DMS79 (cell line): ENCODE data around the gene N4BP2.
"Not testable (repeated sequence)": the region's sequence is repeated elsewhere in the genome, so short reads cannot be mapped to it uniquely, and the experiment has no call there.

Experiments
- DNase-seq: peaks from one replicate; lab custom pipeline; 2025; lab: John Stamatoyannopoulos, UW

N4BP2 gene

DNA sequence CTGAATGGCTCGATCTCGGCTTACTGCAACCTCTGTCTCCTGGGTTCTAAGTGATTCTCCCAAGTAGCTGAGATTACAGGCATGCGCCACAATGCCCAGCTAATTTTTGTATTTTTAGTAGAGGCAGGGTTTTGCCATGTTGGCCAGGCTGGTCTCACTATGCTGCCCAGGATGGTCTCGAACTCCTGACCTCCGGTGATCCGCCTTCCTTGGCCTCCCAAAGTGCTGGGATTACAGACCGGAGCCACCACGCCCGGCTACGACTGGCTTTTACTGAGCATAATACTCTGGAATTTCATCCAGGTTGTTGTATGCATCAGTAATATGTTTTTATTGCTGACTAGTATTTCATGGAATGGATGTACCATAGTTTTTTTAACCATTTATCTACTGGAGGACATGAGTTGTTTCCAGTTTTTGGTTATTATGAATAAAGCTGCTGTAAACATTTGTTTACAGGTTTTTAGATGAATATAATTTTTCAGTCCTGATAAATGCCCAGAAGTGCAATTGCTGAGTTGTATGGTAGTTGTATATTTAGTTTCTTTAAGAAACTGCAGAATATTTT is 31.2 kb downstream of the N4BP2 start:
- no peak for DNase-seq

DNA sequence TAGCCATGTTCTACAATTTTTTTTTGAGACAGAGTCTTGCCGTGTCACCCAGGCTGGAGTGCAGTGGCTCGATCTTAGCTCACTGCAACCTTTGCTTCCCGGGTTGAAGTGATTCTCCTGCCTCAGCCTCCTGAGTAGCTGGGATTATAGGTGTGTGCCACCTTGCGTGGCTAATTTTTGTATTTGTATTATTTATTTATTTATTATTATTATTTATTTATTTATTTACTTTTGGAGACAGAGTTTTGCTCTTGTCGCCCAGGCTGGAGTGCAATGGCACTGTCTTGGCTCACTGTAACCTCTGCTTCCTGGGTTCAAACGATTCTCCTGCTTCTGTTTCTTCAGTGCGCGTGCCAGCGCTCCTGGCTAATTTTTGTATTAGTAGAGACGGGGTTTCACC is 36.8 kb downstream of the N4BP2 start:
- not testable (repeated sequence) for DNase-seq

GRCh38 chr4:40099010-40099409 is 42.4 kb downstream of the N4BP2 start:
- DNase-seq, result no peak

GRCh38 chr4:40107150-40107549 is 50.5 kb downstream of the N4BP2 start:
- not testable (repeated sequence) for DNase-seq

DNA sequence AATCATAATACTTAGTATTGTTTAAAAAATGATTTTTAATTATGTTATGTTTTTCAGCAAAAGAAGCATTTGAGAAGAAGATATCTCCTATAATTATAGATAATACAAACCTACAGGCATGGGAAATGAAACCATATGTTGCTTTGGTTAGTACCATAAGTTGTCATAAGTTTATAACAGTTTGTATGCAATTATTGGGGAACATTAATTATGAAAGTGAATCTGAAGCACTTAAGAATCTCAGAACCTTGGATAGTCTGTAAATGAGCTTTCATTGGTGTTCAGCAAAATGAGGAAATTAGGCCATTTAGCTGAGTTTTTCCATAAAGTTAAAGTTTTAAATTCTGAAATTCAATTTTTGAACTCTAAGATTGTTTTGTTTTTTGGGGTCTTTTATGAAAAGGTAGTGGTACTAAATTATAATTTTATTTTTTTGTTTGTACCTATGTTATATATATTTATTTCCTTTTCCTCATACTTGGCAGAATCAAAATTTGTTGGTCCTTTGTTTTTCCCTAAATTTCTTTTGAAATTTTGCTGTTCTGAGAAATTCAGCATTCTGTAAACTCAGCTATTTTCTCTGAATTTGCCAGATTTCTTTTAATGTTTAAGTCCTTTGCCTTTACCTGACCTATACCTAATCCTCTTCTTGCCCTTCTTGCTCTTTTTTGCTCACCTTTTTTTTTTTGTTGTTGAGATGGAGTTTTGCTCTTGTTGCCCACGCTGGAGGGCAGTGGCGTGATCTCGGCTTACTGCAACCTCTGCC is 55.6 kb downstream of the N4BP2 start:
- DNase-seq, result no peak

GRCh38 chr4:40114206-40114605 is 57.6 kb downstream of the N4BP2 start:
- no peak for DNase-seq

GRCh38 chr4:40118861-40119260 is 62.2 kb downstream of the N4BP2 start:
- no peak for DNase-seq

DNA sequence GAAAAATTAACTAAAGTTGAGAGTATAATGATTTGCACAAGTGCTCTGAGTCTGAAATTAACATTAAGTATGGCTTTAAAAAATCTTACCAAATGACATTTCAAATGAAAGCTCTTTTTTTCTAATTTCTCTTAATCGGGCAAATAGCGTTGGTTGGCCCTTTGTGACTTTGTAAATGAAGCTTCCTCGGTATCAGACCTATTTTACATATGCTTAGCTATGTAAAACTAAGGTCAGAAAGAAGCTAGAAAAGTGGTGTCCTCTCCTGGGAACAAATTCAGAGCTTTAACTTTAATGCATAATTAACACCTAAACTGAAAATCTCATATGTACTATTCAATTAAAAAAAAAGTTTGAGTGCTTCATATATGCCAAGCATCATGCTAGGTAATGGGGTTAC is 62.7 kb downstream of the N4BP2 start:
- no peak for DNase-seq

DNA sequence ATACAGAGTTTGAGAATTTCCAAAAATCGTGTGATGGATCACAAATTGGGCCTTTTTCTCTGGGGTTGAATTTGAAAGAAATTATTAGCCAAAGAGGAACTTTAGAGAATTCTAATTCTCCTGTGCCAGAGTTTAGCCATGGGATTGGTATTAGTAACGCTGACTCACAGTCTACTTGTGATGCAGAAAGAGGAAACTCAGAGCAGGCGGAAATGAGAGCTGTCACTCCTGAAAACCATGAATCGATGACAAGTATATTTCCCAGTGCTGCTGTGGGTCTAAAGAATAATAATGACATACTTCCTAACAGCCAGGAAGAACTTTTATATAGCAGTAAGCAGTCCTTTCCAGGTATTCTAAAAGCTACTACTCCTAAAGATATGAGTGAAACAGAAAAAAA is 64.9 kb downstream of the N4BP2 start:
- no peak for DNase-seq

DNA sequence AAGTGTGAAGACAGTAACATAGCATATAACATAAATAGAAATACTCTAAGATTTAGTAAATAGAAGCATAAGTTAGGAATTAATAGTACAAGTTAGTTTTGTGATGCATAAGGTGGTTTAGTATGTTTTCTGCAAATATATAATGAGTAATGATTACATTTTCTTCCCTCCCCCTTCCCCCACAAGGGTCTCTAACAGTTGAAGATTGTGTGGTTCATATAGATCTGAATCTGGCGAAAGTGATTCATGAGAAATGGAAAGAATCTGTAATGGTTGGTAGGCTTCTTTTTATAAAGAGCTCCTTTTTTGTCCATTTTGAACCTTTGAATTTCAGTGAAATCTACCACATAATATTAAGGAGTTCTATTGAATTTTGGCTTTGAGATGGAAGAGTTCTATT is 66.3 kb downstream of the N4BP2 start:
- DNase-seq, result no peak

DNA sequence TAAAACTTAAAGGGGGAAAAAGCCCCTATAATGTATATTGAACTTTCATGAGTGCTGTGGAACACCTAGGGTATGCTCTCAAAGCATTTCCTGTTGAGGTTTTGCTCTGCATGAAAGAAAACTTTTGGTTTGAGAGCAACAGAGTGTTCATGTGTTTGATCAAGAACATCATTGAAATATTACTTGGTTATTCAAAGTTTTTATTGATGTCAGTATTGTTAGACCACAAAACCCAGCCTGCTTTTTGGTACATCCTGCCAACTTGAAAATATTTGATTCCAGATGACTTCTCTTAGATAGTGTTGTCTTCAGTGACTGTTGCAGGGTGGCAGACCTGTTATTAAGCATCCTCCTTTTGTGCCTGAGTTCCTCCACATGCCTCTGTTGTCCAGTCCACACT is 68.0 kb downstream of the N4BP2 start:
- DNase-seq, result no peak

GRCh38 chr4:40130401-40131036 is 73.9 kb downstream of the N4BP2 start:
- no peak for DNase-seq

DNA sequence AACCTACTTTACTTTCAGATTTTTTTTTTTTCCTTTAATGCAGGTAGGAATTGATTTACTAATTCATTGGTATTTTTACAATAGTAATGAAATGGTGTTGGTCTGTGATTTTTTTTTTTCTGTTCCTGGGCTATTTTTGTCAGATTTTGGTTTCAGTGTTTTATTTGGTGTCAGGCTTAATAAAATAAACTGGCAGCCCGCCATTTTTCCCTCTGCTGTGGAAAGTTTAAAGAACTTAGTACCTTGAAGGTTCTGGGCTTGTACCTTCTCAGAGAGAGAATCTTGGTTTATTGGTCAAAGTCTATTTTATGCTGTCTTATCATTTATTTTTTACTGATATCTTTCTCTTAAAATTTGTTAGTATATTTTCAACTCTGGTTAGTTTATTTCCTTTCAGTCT is 76.2 kb downstream of the N4BP2 start:
- no peak for DNase-seq

DNA sequence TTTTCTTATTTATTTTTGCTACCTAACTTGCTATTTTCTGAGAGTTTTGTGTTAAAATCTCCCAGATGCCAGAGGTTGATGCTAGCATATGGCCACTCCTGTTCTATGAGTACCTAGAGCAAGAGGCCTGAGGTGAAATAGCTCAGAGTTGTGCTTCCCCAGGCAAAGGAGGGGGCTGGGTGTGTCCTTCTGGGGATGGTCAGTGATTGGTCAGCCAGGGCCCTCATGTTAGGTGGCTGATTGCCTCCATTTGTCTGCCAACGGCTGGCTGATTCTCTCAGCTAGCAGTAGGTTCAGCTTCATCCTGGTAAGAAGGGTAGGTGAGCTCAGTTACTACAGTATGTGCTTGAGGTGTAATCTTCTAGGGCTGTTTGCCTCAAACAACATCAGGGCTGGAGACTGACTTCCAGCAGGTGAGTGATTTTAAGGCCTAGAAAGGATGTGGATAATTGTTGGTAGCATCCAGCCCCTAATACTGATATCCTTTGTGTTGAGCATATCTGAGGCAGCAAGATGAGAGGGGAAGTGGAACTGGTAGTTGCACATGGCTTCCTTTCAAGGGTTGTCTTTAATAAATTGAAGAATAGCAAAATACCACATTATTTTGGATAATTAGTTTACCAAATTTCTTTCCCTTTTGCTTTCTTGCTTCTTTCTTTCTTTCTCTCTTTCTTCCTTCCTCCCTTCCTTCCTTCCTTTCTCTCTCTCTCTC is 77.7 kb downstream of the N4BP2 start:
- no peak for DNase-seq

- not testable (repeated sequence) for DNase-seq
Measured at GRCh38 chr4:40136202-40136601, 79.6 kb downstream of the N4BP2 start.

DNA sequence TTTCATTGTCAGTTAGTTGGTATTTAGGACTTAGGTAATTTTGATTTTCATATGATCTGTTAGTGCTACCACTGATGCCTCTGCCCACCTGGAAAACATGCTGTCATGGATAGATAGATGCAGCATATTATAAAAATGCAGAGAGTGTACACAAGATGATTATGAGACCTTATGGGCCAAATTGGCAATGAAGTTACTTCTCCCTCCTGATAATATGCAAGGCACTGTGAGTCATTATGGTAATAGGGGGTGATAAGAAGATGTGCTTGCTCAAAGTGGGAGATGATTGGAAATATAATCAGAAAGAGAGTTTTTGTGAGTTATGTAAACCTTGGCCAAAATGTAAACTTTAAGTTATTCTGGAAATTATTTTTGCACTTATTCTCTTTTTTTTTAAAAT is 83.5 kb downstream of the N4BP2 start:
- DNase-seq, result no peak

DNA sequence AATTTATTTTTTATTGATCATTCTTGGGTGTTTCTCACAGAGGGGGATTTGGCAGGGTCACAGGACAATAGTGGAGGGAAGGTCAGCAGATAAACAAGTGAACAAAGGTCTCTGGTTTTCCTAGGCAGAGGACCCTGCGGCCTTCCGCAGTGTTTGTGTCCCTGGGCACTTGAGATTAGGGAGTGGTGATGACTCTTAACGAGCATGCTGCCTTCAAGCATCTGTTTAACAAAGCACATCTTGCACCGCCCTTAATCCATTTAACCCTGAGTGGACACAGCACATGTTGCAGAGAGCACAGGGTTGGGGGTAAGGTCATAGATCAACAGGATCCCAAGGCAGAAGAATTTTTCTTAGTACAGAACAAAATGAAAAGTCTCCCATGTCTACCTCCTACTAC is 83.9 kb downstream of the N4BP2 start:
- DNase-seq, result not testable (repeated sequence)

DNA sequence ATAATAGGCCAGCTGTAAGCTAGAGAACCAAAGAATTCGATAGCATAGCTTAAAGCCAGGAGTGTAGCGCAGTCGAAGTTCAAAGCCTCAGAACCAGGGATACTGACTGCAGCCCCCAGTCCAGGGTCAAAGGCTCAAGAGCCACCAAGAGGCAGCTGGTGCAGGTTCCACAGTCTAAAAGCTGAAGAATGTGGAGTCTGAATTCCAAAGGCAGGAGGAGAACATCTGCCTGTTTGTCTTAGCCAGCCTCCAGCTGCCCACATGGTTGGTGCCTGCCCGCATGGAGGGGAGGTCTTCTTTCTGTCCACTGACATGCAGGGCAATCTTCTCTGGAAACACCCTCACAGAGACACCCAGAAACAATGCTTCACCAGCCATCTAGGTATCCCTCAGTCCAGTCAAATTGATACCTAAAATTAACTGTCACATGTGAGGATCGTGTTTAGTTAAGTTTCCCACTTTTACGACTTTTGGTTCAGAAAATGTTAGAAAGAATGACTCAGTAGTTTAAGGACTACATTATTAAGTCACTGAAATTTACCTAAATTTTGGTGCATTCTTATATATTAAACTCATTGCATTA is 87.4 kb downstream of the N4BP2 start:
- no peak for DNase-seq

DNA sequence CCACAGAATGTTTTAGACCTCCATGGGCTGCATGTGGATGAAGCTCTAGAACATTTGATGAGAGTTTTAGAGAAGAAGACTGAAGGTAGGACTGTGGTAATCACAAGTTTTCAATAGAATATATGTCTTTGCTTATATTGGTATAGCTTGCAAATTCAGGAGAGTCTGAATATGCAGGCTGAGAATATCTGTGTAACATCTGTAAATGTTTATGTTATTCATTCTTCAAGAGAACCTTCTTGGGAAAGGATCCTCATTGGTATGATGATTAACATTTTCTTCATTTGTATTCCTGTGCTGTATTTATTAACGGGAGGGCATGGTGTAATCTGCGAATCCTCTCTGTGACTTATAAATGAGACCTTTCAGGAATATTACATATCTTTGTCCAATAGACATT is 88.1 kb downstream of the N4BP2 start:
- no peak for DNase-seq

DNA sequence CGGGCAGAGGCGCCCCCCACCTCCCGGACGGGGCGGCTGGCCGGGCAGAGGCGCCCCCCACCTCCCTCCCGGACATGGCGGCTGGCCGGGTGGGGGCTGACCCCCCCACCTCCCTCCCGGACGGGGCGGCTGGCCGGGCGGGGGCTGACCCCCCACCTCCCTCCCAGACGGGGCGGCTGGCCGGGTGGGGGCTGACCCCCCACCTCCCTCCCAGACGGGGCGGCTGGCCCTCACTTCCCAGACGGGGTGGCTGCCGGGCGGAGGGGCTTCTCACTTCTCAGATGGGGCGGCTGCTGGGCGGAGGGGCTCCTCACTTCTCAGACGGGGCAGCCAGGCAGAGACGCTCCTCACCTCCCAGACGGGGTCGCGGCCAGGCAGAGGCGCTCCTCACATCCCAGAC is 90.8 kb downstream of the N4BP2 start:
- not testable (repeated sequence) for DNase-seq

DNA sequence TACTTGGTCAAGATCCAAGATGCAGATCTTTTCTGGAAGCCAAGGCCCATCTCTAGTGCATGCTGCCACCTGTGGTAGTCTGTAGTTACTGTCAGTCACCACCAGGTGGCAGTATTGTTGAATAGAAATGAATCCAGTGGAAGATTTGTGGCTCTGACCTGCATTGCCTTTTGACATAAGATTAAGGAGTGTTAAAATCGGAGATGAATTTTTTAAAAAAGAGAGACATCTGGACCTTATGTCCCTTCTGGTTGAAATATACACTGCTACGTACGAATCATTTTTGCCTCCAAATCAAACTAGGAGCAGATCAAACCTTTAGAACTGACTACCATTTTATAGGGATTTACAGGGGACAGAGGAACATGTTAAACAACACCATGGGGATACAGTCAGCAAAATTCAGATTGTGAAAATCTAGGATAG is 93.3 kb downstream of the N4BP2 start:
- DNase-seq, result no peak

- DNase-seq, result no peak
Measured at GRCh38 chr4:40150932-40151331, 94.3 kb downstream of the N4BP2 start.
